GM19099 (cell line): ENCODE data around the gene PABPC3.

Source experiments
- POLR2A ChIP-seq: IDR thresholded peaks from 3 replicates; pipeline ENCODE4 v1.6.1; 2011; ENCODE audit warnings: low read depth; ENCODE audit not compliant: insufficient read length; ENCODE audit errors: extremely low read depth

Gene PABPC3

DNA sequence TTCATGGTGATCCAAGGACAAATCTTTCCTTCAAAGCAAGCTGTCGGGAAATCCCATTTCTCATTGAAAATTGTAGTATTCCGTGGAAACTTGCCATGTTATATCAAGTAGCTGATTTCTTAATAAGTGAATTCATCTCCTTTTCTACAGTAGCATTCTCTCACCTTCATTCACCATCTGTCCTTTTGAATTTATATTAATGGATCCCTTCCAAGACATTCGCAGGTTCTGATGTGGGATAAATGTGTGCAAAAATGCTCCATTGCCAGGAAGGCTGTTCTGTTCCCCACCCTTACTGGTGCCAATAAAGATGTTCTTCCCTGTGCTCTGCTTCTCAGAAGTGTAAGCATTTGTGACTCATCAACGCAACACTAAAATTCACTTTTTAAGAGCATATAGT is 40.0 kb downstream of the PABPC3 start:
- TF ChIP-seq POLR2A: no peak

DNA sequence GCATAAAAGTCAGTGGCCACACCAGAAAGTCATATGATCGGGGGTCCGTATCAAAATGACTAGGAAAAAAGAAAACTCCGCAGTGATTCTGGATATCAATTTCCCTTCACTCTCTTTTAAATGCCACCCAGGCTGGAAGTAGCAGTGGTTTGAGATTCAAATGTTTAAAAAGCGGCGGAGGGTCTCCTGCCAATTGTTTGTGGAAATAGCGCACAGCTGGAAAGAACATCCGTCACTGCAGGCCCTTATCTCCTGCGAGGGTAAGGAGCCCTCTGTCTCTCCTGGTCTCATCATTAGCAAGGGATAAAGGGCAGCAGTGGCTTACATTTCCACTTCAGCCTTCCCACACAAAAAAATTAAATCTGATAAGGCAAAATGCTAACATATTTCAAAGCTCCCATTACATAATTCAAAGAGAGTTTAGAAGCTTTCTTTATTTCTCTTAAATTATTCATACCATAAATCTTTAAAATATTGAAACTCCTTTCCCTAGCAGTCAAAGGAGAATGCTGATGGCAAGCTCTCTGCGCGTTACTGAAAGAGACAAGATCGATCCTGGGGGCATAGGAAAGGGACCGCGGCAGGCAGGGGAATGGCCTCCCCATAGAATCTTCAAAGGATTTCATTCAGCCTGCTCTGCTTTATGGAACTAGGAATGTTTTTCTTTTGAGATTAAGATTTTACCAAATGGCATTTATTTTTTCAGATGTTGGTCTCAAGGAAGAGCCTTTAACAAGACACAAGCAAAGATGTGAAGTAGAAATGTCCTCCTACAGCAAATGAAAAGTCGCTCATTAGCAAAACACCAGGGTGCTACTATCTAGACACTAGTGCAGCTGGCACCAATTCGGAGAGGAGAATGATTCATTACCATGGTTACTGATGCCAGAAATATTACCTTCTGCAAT is 41.2 kb downstream of the PABPC3 start:
- no peak for TF ChIP-seq POLR2A

DNA sequence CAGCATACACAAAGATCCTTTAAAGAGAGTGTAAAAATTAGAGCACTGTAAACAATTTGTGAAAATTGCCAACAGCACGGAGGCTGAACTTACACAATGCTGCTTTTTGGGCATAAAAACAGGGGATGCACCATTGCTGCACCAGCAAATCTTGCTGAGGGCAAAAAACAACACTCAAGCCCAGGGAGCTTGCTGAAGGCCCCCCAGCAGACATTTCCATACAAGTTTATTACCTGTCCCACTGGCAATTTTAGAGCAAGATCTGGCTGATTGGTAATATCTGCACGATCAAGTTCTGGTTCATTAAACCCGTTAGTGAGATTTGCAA is 41.8 kb downstream of the PABPC3 start:
- no peak for TF ChIP-seq POLR2A

DNA sequence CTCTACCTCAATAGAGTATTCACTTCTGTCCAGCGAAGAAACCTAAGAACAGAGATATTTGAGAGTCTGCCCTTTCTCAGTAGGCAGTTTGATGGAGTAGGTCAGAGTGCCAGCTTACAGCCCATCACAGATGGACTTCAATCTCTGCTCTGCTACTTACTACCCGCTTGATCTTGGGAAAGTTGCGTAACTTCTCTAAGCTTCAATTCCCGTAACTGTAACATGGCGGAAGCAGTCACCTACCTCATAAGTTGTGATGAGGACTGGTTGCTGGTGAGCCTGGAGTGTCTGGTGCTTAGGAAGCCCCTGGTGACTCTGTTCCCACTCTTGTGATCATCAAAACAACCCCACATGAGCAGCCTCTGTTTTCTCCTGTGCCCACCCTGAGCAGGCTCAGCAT is 45.1 kb downstream of the PABPC3 start:
- no peak for TF ChIP-seq POLR2A

DNA sequence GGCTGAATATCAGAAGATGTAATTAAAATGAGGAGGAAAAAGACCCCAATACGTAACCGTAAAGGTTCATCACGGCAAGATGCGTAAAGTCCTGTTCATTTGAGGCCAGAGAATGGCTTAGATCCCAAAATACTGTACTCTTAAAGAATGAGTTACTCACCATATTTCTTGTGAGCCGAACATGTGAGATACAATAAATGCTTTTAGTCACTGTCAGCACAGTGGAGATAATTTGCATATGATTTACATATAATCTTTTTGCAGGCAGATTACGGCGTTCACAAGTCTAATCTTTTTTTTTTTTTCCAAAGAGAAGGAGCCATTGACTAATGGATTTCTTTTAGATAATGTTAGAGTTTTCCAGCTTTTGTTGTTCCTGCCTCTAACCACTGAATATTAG is 47.8 kb downstream of the PABPC3 start:
- TF ChIP-seq POLR2A: no peak

DNA sequence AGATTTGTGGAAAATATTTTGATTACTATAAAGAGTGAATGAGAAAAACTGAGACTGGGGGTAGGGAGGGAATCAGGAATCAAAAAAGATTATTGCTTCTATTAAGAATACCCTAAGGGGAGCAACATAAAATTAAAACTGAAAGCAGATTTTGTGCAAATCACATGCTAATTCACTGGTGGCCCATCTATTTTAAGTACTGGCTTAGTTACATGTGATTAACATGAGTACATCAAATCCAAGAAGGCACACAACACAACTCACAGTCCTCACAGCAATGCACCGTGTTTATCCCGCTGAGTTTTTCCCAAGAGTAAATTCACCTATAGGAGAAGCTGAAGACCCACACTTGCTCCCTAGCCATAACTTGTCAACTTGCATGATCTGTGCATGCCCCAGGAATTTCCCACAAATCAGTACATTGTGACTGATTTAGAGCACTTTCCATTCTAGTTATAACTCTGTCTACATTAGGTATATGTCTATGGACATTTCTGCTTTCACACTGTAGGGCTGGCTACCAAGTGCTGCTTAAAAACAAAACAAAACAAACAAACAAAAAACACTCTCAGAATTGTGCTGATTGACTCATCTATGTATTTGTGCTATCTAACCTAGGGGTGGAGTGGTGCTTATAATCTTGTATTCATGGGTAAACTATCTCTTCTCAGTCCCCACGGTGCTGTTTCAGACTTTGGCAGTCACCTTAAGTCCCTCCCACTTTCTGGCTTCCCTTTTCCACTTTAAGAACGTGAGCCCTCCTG is 51.9 kb downstream of the PABPC3 start:
- TF ChIP-seq POLR2A: no peak

DNA sequence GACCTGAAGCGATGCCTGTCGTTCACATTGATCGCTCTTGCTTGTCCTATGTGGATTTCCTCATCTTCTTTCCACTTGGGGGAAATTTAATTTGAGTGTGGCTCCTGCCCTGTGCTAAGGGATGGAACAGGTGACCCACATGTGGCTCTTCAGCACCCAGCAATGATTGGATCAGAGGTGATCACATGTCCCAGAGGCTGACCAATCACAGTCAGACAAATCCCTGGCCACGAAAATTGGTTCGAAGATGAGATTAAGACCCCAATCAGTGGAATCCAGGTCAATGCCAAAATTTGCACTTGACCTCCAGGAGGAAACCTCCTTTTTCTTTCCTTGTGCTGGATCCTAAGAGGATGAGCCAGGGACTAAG is 52.5 kb downstream of the PABPC3 start:
- TF ChIP-seq POLR2A: no peak
